H9 (cell line): Measurements from ENCODE around the gene NDUFA6. TPM values are rescaled to one million over a fixed set of nuclear protein-coding genes. Genes with fewer than 3 reads are reported as not detected.

ENCODE experiments used
- DNase-seq: peaks from one replicate; pipeline ENCODE4 v3.0.0-alpha.2; 2017
- H2AFZ ChIP-seq: one replicate; pipeline ENCODE4 v1.6.1; 2013; ENCODE audit warnings: mild to moderate bottlenecking, low read length, control low read depth, moderate library complexity
- H2AK5ac ChIP-seq: 2 replicates; pipeline ENCODE4 v1.6.1; 2013; ENCODE audit warnings: low read length, control low read depth, mixed read lengths; ENCODE audit not compliant: insufficient read length
- H2BK120ac ChIP-seq: one replicate; pipeline ENCODE4 v1.6.1; 2013; ENCODE audit warnings: low read depth, mild to moderate bottlenecking, low read length, control low read depth, inconsistent platforms; ENCODE audit not compliant: poor library complexity, severe bottlenecking
- H2BK12ac ChIP-seq: 2 replicates; pipeline ENCODE4 v1.6.1; 2013; ENCODE audit warnings: low read length, control low read depth, mixed read lengths, low read depth; ENCODE audit not compliant: insufficient read length
- H2BK15ac ChIP-seq: 2 replicates; pipeline ENCODE4 v1.6.1; 2013; ENCODE audit warnings: low read depth, low read length, control low read depth
- H2BK20ac ChIP-seq: one replicate; pipeline ENCODE4 v1.6.1; 2013; ENCODE audit warnings: low read depth, mild to moderate bottlenecking, low read length, control low read depth, inconsistent platforms; ENCODE audit not compliant: poor library complexity, severe bottlenecking
- H2BK5ac ChIP-seq: 2 replicates; pipeline ENCODE4 v1.6.1; 2013; ENCODE audit warnings: low read length, control low read depth, mixed read lengths; ENCODE audit not compliant: insufficient read length
- H3K14ac ChIP-seq: 2 replicates; pipeline ENCODE4 v1.6.1; 2013; ENCODE audit warnings: low read length, control low read depth; ENCODE audit not compliant: insufficient read depth
- H3K18ac ChIP-seq: 2 replicates; pipeline ENCODE4 v1.6.1; 2013; ENCODE audit warnings: low read depth, mild to moderate bottlenecking, mixed read lengths, low read length, control low read depth; ENCODE audit not compliant: insufficient read length
- H3K23ac ChIP-seq: 2 replicates; pipeline ENCODE4 v1.6.1; 2013; ENCODE audit warnings: low read length, control low read depth, mixed read lengths, low read depth; ENCODE audit not compliant: insufficient read length
- H3K23me2 ChIP-seq: 2 replicates; pipeline ENCODE4 v1.6.1; 2013; ENCODE audit warnings: low read depth, mild to moderate bottlenecking, mixed read lengths, low read length, control low read depth; ENCODE audit not compliant: insufficient read length, poor library complexity, severe bottlenecking
- H3K27ac ChIP-seq: 2 replicates; pipeline ENCODE4 v1.5.1; 2013; ENCODE audit warnings: low read length, control low read depth, mixed read lengths, low read depth; ENCODE audit not compliant: insufficient read length
- H3K27me3 ChIP-seq: 2 replicates; pipeline ENCODE4 v1.6.1; 2013; ENCODE audit warnings: low read length, control low read depth, inconsistent platforms; ENCODE audit not compliant: insufficient read depth
- H3K4ac ChIP-seq: 2 replicates; pipeline ENCODE4 v1.6.1; 2013; ENCODE audit warnings: low read depth, mild to moderate bottlenecking, control low read depth, inconsistent platforms, low read length, moderate library complexity
- H3K4me1 ChIP-seq: 2 replicates; pipeline ENCODE4 v1.6.1; 2013; ENCODE audit warnings: low read length, control low read depth, inconsistent platforms; ENCODE audit not compliant: insufficient read depth
- H3K4me2 ChIP-seq: 2 replicates; pipeline ENCODE4 v1.6.1; 2013; ENCODE audit warnings: low read length, control low read depth, mixed read lengths; ENCODE audit not compliant: insufficient read length, insufficient read depth
- H3K56ac ChIP-seq: 2 replicates; pipeline ENCODE4 v1.6.1; 2013; ENCODE audit warnings: low read depth, mild to moderate bottlenecking, mixed read lengths, low read length, control low read depth; ENCODE audit not compliant: insufficient read length
- H3K79me1 ChIP-seq: 2 replicates; pipeline ENCODE4 v1.6.1; 2013; ENCODE audit warnings: low read depth, mild to moderate bottlenecking, moderate library complexity, low read length, control low read depth, inconsistent platforms; ENCODE audit not compliant: insufficient read depth, poor library complexity, severe bottlenecking
- H3K79me2 ChIP-seq: 2 replicates; pipeline ENCODE4 v1.6.1; 2013; ENCODE audit warnings: low read length, control low read depth, inconsistent platforms; ENCODE audit not compliant: insufficient read depth
- H3K9ac ChIP-seq: 2 replicates; pipeline ENCODE4 v1.6.1; 2013; ENCODE audit warnings: low read length, control low read depth, mixed read lengths; ENCODE audit not compliant: insufficient read length; ENCODE audit errors: extremely low read depth
- H3K9me3 ChIP-seq: one replicate; pipeline ENCODE4 v1.6.1; 2013; ENCODE audit warnings: low read depth, low read length, inconsistent platforms; ENCODE audit not compliant: control insufficient read depth
- H3T11ph ChIP-seq: one replicate; pipeline ENCODE4 v1.6.1; 2013; ENCODE audit warnings: mild to moderate bottlenecking, low read length, control low read depth, inconsistent platforms
- H4K20me1 ChIP-seq: one replicate; pipeline ENCODE4 v1.6.1; 2013; ENCODE audit not compliant: control insufficient read depth, insufficient read length, insufficient read depth
- H4K5ac ChIP-seq: 2 replicates; pipeline ENCODE4 v1.6.1; 2013; ENCODE audit warnings: low read depth, mild to moderate bottlenecking, mixed read lengths, low read length, control low read depth; ENCODE audit not compliant: insufficient read length
- H4K8ac ChIP-seq: replicated peaks from 2 replicates; pipeline ENCODE4 v1.6.1; 2013; ENCODE audit warnings: low read length, control low read depth, mixed read lengths, low read depth; ENCODE audit not compliant: insufficient read length
- H4K91ac ChIP-seq: 2 replicates; pipeline ENCODE4 v1.6.1; 2013; ENCODE audit warnings: low read depth, mild to moderate bottlenecking, moderate library complexity, mixed read lengths, low read length, control low read depth; ENCODE audit not compliant: insufficient read length
- H3K27ac Mint-ChIP-seq, 3 experiments: 2 replicates in 2 of 3; 3 replicates in 1 of 3; pipeline ENCODE4 v1.8.0; 2020 to 2021; ENCODE audit warnings: mixed read lengths in 3 of 3, mild to moderate bottlenecking in 1 of 3, moderate library complexity in 1 of 3
- H3K27me3 Mint-ChIP-seq: 2 replicates; pipeline ENCODE4 v1.8.0; 2021; ENCODE audit warnings: low read depth, mild to moderate bottlenecking, moderate library complexity, mixed read lengths
- H3K36me3 Mint-ChIP-seq, 3 experiments: 2 replicates in 2 of 3; 3 replicates in 1 of 3; pipeline ENCODE4 v1.8.0; 2020 to 2021; ENCODE audit warnings: low read depth in 3 of 3, mixed read lengths in 3 of 3; ENCODE audit not compliant: insufficient read depth in 1 of 3
- H3K4me1 Mint-ChIP-seq, 2 experiments: 2 replicates each; pipeline ENCODE4 v1.8.0; 2020; ENCODE audit warnings: mixed read lengths in 2 of 2
- H3K4me3 Mint-ChIP-seq, 2 experiments: 2 replicates in 1 of 2; 3 replicates in 1 of 2; pipeline ENCODE4 v1.8.0; 2020 to 2021; ENCODE audit warnings: mild to moderate bottlenecking in 2 of 2, mixed read lengths in 2 of 2, moderate library complexity in 1 of 2
- H3K9me3 Mint-ChIP-seq, 2 experiments: 2 replicates in 1 of 2; 3 replicates in 1 of 2; pipeline ENCODE4 v1.8.0; 2020; ENCODE audit warnings: mild to moderate bottlenecking in 2 of 2, mixed read lengths in 2 of 2, moderate library complexity in 1 of 2
- CTCF ChIP-seq: fragments of 200-600 bp; sonication (generic); conservative IDR thresholded peaks from 3 replicates; pipeline ENCODE4 v1.8.0; 2021; ENCODE audit warnings: antibody characterized with exemption, mild to moderate bottlenecking
- WGBS: extraction: QIAGEN DNeasy Blood & Tissue Kit; methylation state at CpG from one replicate; pipeline ENCODE4 v1.1.7; 2013; ENCODE audit warnings: missing lambda C conversion rate, low lambda C conversion rate, mixed read lengths; ENCODE audit not compliant: insufficient read length; ENCODE audit errors: extremely low coverage; 5-methylcytosine and 5-hydroxymethylcytosine counted together
- total RNA-seq: library from RNA; stranded (reverse); gene quantifications from 2 replicates; pipeline ENCODE4 v1.2.1, GENCODE V29; 2021

The NDUFA6 gene
- total RNA-seq, 1 experiment from 2014 or later: 91.7 TPM

- Histone ChIP-seq H3K27ac (no peak overlapping the region), H3K14ac (no peak overlapping the region), H3K56ac (no peak overlapping the region), H2BK120ac (no peak overlapping the region), H4K91ac (no peak overlapping the region), H3K23me2 (peaks cover 6% of the 10 kb centered on the region), H4K8ac (no peak overlapping the region), H3K9me3 (no peaks in the 10 kb centered on the region), H2BK20ac (no peak overlapping the region), H3K4me2 (peak overlapping the region; percentile 85), H2BK5ac (no peak overlapping the region), H2BK15ac (no peak overlapping the region), H3K4ac (no peak overlapping the region), H3K27me3 (no peaks in the 10 kb centered on the region), H3K9ac (peak overlapping the region; percentile 13), H4K20me1 (no peaks in the 10 kb centered on the region), H3T11ph (no peak overlapping the region), H2BK12ac (no peak overlapping the region), H3K79me1 (no peaks in the 10 kb centered on the region), H3K4me1 (no peaks in the 10 kb centered on the region), H2AK5ac (no peak overlapping the region), H2AFZ (no peak overlapping the region), H3K23ac (no peak overlapping the region), H3K18ac (no peak overlapping the region), H4K5ac (no peak overlapping the region), H3K79me2 (no peaks in the 10 kb centered on the region)
- no peaks in the 10 kb centered on the region for H3K27me3 Mint-ChIP-seq
- WGBS: no CpG with 5 or more reads among the region's 14 CpGs
- no peak for TF ChIP-seq CTCF
- no peak for DNase-seq
- H3K9me3 Mint-ChIP-seq: no peaks in the 10 kb centered on the region; a peak in 1 of 5 replicates
- H3K36me3 Mint-ChIP-seq: peaks cover 12 to 30% (median 20%) of the 10 kb centered on the region in 3 experiments
- peaks cover 12 to 20% of the 10 kb centered on the region in 2 experiments; a peak in 3 of 4 replicates for H3K4me1 Mint-ChIP-seq
- H3K27ac Mint-ChIP-seq: peak overlapping the region; percentile 84 to 98 (median 96); a peak in 5 of 7 replicates
- peak overlapping the region; percentile 89 to 90 for H3K4me3 Mint-ChIP-seq
Observed at GRCh38 chr22:42080287-42080686, 10.3 kb downstream of the NDUFA6 start.
